ENCODE data around the gene GNS.
"Not testable (repeated sequence)": the region's sequence is repeated elsewhere in the genome, so short reads cannot be mapped to it uniquely, and the experiment has no call there.

GNS gene

DNA sequence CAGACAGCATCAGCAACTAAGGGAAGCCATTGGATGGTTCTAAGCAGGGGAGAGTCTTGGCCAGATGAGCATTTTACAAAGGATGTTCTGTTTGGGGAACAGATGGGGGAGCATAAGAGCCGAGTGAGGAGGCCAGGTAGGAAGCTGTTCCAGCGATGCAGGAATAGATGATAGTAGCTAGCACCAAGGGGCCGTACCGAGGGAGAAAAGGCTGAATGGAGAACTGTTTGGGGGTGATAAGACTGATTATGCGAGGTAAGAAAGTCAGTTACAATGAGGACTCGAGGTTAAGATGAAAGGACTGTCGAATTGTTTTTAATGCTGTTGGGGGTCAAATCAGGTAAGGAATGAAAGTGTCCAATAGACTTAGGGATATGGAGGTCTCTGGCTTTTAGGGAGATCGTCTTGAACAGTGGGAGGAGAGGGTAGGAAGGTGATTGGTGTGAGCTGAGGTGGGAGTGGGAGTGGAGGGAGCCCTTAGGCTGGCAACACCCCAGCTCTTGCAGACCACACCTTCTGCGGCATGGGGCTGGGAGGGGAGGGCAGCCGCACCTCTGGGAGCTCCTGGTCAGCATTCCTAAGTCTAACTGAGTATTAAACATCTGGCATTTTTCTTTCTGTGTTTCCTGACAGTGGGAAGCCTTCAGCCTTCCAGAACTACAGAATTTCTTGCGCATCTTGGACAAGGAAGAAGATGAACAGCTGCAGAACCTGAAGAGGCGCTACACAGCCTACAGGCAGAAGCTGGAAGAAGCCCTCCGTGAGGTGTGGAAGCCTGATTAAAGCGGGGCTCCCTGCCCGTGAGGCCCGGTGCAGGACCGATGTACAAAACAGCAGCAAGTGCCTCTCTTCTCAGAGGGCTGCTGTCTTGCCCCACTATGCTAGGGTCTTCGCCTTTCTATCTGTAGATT is 64.8 kb downstream of the GNS start:
- DNase-seq = no peak

GRCh38 chr12:64691795-64692583 is 67.2 kb downstream of the GNS start:
- no peak for DNase-seq

DNA sequence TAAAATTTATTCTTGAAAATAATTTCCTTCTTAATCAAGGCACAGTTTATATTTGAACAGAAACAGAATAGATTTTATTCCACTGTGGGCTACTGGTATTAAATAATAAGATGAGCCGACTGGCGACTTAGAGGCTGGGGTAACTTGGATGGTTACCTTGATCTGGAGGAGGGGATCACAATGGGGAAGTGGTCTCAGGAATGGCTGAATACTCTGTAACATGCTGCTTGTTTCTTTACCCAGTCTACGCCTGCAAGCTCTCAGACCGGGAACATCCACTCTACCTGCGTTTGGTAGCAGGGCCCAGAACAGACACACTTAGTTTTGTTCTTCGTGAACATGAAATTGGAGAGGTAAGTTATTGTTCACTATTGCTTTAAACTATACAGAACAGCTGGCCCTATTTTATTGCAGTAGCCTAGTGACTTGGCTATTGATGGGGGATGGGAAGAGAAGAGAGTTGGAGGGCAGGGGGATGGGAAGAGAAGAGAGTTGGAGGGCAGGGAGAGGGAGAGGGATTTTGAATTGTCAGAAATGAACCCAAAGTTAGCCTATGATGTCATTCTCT is 67.9 kb downstream of the GNS start:
- no peak for DNase-seq

GRCh38 chr12:64690236-64690635 is 69.0 kb downstream of the GNS start:
- DNase-seq = not testable (repeated sequence)

- no peak for DNase-seq
These were observed 70.5 kb downstream of the GNS start for GRCh38 chr12:64688715-64689114.

GRCh38 chr12:64688219-64688618 is 71.0 kb downstream of the GNS start:
- no peak for DNase-seq

GRCh38 chr12:64687816-64688215 is 71.4 kb downstream of the GNS start:
- DNase-seq = no peak

DNA sequence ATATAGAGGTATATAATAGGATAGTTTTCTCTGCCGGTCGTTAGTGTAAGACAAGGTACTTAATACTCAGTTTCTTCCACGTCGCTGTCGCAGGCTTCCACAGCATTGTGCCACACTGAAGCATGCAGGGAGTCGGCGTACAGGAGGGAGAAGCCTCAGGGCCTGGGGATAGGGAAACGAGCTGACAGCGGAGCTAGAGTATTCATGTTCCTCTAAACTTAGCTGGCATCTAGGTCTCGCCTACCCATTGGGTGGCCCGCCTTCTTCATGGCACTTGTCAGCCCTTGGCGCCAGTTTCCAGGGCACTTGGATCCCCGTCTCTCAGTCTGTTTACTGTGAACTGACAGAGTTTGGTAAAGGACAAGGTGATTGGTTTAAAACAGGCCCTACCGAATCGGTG is 73.6 kb downstream of the GNS start:
- DNase-seq = no peak

GRCh38 chr12:64685050-64685449 is 74.2 kb downstream of the GNS start:
- DNase-seq = peak; percentile 44

GRCh38 chr12:64683816-64684543 is 75.2 kb downstream of the GNS start:
- no peak for DNase-seq

GRCh38 chr12:64682572-64683277 is 76.5 kb downstream of the GNS start:
- no peak for DNase-seq

DNA sequence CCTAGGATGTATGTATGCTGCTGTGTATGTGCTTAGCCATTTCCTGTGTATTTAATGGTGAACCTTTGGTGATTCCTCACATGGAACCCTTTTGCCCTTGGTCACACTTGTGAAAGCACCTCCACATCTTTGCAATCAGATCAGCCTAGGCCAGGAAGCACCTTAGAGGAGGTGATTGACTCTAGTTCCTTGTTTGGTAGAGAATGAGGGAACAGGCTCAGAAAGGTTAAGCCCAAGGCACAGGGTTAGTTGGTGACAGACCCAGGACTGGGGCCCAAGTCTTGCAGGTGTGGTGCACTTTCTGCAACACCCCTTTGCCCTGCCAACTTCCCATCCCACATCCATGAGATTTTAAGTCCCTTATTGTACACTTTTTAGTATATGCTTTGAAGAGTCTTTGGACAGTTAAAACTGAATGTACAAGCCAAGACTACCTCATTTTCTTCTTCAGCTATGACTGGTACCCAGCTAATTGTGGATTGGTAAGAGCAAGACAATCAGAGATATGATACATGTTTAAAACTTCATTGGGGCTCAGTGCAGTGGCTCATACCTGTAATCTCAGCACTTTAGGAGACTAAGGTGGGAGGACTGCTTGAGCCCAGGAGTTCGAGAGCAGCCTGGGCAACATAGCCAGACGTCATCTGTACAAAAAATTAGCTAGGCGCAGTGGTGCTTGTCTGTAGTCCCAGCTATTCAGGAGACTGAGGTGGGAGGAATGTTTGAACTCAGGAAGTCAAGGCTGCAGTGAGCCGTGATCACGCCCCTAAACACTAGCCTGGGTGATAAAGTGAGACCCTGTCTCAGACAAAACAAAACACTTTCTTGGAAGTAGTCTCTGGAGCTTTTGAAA is 77.8 kb downstream of the GNS start:
- peak; percentile 46 for DNase-seq

- DNase-seq = no peak
These were observed 79.0 kb downstream of the GNS start for GRCh38 chr12:64680235-64680634.

DNA sequence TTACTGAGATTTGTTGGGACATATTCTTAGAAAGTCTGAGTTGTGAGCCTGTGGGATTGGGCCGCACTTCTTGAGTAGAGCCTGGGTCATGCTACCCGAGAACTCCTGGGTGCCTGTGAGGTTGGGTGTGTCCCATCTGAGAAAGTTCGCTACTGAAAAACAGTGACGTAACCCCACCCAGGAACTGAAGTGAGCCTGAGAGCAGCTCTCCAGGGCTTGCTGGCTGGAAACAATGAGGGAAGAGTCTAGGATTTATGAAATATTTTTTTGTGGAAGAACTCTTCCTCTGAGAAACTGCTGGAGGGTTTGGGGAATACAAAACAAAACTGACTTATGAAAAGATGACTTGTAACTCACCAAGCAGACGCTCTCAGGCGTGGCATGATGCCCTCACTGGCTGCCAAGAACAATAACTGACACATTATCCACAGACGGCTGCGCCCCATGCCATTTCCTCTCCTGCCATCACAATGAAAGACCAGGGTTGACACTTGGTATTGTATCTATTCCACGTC is 79.7 kb downstream of the GNS start:
- DNase-seq = peak; percentile 84

- DNase-seq = no peak
These were observed 80.4 kb downstream of the GNS start for GRCh38 chr12:64678835-64679234.

GRCh38 chr12:64678248-64678647 is 81.0 kb downstream of the GNS start:
- DNase-seq = no peak

GRCh38 chr12:64675795-64676194 is 83.4 kb downstream of the GNS start:
- no peak for DNase-seq

DNA sequence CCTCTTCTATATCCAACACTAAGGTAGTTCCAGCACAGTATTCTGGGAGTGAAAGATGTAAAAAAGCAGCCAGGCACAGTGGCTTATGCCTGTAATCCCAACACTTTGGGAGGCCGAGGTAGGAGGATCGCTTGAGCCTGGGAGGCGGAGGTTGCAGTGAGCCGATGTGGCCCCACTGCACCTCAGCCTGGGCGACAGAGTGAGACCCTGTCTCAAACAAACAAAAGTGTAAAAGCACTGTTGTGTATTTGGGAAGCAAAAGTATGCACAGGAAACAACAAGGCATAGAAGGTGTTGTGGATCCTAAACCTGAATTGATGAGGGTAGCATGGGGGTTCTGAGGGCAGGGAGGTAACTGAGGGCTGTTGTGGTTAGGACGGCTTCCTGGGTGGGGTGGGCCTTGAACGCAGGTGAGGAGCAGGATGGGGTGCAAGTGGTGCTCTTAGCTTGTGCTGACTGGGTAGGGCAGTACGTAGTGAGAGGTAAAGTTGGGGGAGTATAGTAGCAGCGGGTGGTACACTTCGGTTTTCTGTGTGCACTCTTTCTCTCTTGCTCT is 84.8 kb downstream of the GNS start:
- peak; percentile 80 for DNase-seq

- DNase-seq = no peak
These were observed 85.6 kb downstream of the GNS start for GRCh38 chr12:64673490-64674169.

DNA sequence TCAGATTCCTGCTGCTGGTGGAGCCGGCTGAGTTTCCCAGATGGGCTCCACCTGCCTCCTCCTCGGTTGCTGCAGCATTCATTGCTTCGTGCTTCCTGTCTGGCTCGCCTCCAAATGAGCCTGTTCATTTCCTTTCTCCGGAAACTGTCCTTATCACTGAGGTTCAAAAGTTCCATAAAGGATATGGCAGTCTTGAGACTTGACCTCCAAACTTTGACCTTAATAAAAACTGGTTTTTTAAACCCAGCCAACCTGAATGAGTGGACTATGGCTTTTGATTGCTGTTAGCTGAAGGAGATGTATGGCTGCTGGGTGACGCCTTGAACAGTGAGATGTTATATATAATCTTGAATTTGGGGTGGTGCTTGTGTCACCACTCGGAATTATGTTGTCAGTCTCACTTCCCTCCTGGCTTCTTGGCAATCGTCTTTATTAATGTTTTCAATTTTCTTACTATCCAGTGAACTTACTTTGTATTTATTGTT is 86.2 kb downstream of the GNS start:
- DNase-seq = peak; percentile 58

All from CD4-positive, alpha-beta T cell treated with Interleukin-17A for 1 hour (primary cell).